MV-4-11 (cell line): Measurements from ENCODE around the gene MED14.
A peak's percentile ranks its signal among the peaks of the same experiment; 100 is the strongest.

Source experiments
- DNase-seq: peaks from one replicate; lab custom pipeline; 2025; lab: John Stamatoyannopoulos, UW

The MED14 gene

DNA sequence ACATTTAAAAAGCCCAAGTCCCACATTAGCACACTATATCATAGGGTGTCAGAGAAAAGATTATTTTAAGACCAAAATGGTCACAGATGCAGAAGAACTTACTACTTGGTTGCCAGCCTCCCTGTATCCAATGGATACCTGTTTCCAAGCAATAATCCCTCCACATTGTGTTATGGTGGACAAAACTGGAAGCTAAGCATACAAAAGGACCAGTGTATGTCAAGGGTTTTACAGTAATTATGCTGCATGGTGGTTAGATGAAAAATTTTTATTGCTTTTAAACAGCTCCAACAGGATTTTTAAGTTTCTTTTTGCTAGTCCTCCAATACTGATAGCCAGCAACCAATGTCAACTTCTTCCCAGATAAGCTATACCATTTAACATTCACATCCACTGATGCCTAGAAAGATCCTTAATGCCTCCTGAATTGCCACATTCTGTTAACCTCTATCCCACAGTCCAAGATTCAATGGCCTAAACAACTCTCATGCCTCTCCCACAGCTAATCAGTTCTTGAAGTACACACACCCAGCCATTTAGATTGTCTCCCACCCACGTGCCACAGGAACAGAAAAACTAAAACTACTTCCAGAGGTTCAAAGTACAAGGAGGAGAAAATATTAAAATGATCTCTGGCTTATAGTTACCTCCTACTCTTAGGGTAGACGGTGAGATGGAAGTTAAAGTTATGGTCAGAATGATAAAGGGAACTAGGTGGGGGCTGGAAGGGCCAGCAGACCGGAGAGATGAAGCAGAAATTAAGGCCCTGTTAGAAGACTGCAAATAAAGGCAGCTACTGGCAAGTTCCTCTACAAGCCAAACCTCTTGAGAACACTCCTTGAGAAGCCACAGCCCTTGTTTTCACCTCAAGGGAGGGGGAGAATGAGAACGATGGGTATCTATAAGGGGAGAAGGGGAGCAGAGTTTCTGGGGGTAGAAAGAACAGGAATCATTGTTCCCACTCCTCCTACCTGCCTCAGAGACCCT is 5.5 kb downstream of the MED14 start:
- DNase-seq, result no peak

DNA sequence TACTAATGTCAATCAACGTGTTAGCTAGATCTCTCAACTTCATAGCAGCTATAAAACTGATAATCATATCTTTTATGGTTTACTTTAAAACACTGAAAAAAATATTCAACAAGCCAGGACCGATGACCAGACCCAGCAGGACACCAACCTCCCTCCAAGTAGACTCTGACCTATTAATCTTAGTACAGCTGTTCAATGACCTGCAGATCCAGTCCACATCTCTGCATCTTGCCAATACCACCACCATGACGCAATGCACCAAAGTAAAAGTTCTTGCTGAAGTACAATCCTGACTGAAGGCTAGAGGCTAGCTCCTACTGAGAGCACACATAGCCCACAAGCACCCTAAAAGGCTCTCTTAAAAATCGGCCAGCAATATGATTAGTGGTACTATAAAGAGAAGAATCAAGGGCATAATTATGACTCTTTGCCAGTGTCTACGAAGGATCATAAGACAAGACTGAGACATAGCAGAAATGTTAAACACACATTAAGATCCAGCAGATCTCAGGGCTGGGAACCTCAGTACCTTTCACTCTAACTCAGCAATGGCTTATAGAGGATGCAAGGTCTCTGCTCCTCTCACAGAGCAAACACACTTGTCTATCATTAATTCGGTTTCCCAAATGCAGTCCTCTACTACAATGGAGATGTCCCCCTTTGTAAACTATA is 7.6 kb downstream of the MED14 start:
- no peak for DNase-seq

DNA sequence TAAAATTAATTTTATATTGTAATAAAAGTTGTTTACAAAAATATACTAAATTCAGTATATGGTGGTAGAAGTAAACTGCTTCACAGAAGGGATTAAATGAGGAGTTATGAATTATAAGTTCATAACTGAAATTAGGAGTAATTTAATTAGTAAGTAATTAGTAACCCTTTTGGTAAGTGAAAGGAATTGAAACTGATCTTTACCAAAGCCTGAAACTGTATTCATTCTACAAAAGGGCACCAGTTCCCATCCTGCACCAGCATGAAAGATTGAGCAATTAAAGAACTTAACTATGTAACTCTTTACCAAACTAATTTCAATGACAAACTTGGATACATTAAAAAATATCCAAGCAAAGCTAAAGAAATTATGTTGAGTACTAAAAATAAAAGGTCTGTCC is 8.2 kb downstream of the MED14 start:
- peak; percentile 40 for DNase-seq

DNA sequence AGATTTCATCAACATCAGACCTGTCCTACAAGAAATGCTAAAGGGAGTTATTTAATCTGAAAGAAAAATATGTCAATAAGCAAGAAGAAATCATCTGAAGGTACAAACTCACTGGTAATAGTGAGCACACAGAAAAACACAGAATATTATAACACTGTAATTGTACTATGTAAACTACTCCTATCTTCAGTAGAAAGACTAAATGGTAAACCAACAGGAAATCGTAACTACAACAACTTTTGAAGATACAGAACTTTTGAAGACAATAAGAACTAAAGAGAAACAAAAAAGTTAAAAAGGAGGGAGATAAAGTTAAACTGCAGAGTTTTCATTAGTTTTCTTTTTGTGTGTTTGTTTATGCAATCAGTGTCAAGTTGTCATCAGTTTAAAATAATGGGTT is 12.4 kb downstream of the MED14 start:
- DNase-seq, result no peak

DNA sequence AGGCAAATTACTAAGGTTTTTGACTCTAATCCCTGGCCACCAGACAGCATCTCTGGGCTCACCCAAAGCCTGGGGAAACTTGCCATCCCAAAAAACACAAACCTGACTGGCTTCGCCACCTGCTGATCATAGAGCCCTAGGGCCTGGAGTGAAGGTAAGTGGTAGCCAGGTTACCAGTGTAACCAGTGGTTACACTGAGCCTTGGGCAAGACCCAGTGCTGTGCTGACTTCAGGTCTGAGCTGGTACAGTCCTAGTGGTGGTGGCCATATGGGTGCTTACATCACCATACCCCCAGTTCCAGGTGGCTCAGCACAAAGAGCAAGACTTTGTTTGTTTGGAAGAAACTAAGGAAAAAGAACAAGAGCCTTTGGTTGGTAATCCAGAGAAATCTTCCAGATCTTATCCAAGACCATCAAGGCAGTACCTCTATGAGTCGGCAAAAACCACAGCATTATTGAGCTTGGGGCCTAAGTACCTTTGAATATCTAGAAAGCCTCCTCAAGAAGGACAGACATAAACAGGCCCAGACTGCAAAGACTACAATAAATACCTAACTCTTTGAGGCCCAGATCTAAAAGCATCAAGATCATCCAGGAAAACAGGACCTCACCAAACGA is 13.7 kb downstream of the MED14 start:
- DNase-seq, result no peak

DNA sequence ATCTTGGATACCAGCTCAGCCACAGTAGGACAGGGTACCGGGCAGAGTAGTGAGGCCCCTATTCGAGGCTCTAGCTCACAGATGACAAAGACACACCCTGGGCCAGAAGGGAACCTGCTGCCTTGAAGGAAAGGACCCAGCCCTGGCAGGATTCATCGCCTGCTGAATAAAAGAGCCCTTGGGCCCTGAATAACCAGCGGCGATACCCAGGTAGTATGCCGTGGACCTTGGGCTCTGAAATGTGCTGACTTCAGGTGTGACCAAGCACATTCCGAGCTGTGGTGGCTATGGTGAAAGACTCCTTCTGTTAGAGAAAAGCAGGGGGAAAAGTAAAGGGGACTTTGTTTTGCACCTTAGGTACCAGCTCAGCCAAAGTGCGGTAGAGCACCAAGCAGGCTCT is 14.6 kb downstream of the MED14 start:
- DNase-seq, result no peak

DNA sequence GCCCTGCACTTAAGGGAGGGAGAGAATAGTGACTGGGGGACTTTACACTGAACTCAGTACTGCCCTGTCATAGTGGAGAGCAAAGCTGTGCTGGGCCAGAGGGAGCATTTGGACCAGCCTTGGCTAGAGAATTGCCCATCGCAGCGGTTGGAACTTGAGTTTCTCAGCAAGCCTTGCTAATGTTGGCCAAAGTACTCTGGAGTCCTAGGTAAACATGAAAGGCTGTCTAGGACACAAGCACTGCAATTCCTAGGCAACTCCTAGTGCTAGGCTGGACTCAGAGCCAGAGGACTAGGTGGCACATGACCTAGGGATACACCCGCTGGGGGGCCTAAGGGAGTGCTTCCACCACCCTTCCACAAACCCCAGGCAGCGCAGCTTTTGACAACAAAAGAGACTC is 15.0 kb downstream of the MED14 start:
- no peak for DNase-seq

DNA sequence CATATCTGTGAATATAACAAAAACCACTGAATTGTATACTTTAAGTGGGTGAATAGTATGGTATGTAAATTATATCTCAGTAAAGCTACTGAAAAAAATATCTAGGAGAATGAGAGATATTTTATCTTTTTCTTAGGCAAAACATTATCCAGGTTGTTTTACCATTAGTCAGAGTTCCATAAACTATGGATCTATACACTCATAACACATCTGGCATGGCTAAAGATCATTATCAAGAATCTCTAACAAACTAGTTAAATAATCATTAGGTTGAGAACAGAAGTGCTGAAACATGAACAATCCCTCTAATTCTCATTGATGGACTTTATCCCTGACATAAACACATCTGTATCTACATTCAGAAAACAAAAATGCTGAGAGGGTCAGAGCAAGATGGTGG is 15.6 kb downstream of the MED14 start:
- DNase-seq, result no peak

DNA sequence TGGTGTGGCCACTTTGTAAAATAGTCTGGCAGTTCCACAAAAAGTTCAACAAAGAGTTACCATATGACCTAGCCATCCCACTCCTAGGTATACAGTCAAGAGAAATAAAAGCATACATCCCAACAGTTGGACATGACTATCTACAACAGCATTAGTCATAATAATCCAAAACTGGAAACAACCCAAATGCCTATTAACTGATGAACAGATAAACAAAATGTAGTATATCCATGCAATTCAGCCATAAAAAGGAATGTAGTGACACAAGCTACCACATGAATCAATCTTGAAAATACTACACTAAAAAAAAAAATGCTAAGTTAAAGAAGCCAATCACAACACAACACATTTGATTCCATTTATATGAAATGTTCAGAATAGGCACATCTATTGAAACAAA is 16.1 kb downstream of the MED14 start:
- no peak for DNase-seq

DNA sequence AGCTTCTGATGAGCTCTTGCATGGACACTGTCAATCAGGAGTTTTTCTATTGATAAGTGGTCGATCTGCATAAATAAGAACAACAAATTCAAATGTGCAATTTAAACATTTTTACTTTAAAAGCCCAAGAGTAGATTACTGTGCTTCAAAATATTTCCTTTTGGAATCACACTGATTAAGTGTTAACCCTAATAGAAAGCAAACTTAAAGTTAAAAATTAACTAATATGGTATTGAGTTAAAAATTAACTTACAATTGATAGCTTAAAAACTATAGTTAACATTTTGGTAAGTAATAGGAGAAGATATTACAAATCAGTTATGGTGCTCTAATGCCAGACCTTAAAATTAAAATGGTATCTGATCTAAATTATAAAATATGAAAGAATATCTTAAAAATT is 25.9 kb downstream of the MED14 start:
- DNase-seq, result no peak

DNA sequence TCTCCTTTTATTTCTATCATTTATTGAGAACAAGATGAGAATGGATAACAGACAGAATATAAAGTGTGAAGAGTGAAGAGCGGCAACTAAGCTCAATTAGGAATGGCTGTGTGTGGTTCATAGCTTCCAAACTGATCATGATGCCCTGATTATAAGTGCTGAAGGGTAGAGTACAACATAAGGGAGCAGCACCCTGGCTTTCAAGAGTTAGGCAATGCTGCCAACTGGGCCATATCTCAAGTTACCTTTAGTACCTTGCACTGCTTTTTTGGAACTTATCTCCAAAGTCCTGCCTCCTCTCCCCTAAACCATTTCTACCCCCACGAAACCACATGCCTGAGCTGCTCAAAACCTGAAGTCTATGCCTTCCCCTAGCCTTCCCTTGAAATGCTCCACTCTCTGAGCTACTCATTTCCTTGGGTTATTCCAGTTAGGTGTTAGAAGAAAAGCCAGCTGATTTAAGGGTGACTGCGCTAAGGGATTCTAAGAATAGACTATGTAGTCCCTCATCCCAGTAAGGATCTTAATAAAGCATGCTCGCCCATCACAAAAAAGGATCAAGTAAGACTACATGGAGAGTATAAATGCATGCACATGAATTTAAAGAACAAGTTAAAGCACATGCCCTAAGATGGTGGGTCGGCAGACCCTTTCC is 29.6 kb downstream of the MED14 start:
- no peak for DNase-seq

DNA sequence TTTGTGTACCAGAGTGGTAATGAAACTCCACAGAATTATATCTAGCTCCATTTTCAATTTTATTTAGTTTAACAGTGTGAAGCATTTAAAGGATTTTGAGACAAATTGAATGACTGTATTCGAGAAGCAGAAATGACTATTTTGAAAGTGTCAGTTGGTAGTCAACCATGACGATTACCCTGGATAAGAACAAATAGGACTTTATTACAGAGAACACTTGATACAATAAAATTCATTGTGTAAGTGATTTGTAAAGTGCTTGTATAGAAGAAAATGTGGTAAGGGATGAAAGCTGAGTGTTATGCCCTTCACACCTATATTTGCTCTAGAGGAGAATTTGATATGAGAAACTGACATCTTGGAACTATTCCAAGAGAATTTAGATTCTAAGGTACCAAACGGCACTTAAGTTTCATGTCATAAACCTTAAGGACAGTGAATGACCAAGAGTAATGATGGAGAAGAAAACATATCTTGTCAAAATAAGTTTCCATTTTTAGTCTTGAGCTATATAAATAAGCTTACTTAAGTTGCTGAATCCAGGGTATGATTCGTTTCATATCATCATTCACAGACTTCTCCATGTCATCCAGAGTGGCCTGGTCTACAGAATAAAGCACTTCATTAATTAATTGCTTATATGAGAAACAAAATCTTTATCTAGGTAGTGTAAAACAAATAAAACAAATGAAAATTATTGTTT is 34.6 kb downstream of the MED14 start:
- no peak for DNase-seq

DNA sequence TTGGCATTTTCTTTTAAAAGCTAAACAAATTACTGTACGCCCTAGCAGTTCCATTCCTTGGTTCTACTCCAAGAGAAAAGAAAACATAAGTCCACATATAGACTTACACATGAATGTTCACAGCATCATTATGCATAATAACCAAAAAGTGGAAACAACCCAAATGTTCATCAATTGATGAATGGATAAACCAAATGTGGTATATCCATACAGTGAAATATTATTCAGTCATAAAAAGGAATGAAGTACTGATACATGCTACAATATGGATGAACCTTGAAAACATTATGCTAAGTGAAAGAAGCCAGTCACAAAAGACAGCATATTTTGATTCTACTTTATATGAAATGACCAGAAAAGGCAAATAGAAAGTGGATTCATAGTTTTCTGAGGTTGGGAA is 36.5 kb downstream of the MED14 start:
- no peak for DNase-seq

DNA sequence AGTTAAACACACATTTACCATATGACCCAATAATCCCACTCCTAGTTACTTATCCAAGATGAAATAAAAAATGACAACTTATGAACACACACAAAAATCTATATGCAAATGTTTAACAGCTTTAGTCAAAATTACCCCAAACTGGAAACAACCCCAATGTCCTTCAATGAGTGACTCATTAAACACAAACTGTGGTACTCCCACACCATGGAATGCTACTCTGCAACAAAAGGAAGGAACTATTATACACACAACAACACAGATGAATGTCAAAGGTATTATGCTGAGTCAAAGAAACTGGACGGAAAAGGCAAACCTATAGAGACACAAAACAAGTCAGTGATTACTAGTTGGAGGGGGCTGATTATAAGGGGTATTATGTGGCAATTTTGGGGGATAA is 40.5 kb downstream of the MED14 start:
- no peak for DNase-seq

DNA sequence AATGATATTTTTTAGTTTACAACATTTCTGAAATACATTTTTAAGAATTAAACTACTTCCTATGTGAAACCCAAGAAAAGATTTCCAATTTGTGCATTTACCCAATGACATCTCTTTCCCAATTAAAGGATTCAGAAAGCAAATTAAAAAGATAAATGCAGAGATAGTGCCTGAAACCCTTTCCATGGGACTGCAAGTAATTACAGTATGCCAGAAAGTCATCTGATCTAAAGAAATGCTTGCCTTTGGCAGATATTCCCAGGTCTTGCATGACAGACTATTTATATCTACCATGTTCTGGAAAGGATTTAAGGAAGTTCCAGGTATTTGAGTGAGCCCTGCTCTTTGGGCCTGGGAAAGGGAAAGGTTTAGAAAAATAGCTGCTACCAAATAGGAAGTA is 46.4 kb downstream of the MED14 start:
- DNase-seq, result no peak

DNA sequence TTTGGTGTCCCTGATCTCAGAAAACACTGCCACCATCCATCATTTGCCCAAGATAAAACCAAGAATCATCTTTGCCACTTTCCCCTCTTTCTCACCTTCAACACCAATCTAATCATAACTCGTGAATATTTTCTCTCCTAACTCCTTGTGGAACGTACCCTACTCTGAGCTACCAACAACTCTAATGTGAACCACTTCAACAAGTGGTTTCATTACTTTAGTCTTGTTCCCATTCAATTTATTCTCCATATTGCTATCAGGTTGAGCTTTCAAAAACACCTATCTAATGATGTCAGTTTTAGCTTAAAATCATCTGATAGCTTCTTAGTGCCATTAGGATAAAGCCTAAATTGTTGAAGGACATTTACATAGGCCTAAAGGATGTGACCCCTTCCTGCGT is 48.2 kb downstream of the MED14 start:
- no peak for DNase-seq

DNA sequence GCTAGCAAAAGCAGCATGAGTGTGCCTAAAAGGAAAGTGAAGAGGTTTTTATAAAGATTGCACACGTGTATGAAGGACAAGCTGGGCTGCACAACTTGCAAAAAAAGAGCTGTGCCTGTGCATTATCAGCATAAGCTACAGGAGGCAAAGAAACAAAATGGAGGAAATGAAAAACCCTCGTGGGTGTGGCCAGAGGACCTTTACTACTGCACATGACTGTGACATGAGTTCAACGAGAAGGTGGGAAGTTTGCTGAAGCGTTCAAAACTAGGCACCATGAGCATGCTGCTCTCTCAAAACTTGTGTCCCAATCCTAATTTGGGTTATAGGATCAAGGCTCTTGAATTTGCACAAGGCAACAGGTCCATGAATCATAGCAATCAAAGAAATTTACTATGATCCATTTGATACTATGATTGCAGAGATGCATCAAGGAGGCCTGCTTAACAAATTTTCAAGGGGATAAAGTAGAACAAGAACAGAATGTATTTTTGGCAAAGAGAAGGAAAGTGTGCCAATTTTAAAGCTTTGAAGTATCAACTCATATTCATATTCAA is 49.9 kb downstream of the MED14 start:
- no peak for DNase-seq

DNA sequence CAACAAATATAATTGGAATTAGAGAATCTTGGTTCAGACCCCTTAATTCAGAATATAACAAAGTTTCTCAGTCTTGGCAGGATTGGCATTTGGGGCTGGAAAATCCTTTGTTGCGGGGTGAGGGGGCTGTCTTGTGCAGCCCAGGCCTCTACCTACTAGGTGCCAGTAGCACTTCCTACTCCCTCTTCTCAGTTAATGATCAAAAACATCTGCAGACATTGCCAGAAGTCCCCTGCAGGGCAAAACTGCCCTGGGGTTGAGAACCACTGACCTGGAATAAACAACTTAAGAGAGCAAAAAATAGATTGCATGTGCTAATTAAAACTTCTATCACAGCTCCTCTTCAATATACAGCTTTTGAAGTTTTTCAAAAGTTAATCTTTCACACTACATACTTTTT is 51.2 kb downstream of the MED14 start:
- no peak for DNase-seq

DNA sequence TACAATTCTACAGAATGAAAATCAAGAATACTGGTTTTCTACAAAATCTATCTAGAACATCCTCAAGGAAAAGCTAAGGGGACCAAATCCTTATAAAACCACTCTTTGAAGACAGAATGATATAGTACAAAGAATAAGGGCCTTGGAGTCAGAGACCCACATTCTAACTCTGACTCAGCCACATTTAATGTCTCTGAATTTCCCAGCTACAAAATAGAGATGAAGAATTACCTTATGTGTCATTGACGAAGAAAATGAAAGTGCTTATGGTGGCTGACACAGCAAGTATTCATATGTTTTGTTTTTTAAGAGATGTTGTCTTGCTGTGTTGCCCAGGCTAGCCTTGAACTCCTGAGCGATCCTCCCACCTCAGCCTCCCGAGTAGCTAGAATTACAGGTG is 52.1 kb downstream of the MED14 start:
- DNase-seq, result no peak

DNA sequence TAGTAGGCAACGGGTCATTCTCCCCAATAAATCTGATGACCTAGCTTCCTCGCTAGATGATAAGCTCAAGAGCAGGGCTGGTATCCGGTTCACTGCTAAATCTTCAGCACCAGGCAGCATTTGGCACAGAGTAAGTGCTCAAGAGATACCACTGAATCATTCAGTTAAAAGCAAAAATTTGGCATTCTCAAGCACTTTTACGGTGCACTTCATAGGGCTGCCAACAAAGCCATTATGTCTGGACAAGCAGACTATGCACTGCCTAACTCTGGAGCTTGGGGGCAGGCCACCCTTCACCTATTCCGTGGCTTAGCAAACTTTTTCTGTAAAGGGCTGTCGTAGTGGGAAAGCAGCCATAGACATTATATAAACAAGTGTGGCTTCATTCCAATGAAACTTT is 64.2 kb downstream of the MED14 start:
- DNase-seq, result no peak

DNA sequence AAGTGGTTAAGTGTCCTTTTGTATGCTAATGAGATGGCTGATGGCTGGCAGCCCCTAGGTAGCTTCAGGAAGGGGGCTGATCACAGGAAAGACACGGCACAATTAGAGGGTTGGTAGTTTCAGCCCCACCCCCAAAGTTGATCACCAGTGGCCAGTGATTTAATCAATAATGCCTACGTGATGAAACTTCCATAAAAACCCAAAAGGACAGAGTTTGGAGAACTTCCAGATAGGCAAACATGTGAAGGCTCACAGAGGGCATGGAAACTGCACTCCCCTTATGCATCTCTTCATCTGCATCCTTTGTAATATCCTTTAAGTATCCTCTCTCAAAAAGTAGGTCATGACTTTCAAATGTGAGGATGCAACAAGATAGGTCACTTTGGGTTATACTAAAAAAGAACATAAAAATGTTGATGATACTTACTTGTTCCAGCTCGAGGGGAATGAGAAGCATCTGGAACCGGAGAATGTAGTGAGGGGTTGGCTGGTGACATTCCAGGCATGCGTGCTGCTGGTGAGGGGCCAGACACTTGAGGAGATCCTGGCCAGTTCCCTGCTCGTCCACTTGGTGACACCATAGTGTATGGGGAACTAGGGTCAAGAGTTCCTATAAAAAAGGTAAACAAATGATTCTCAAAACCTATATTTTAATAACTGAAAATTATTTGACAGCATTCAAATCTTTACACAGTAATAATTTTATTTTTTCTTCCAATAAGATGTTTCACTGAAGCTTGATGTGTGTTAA is 71.3 kb downstream of the MED14 start:
- DNase-seq, result no peak
